ENCODE results near the gene RNF220. TPM values are rescaled to one million over a fixed set of nuclear protein-coding genes. Genes with fewer than 3 reads are reported as not detected.

The RNF220 gene
- total RNA-seq, 2 experiments from 2014 or later, result 81.8 to 94.1 TPM

- Mint-ChIP-seq H3K36me3 (no peaks in the 10 kb centered on the region), H3K27ac (no peak overlapping the region), H3K4me1 (no peaks in the 10 kb centered on the region), H3K27me3 (peaks cover 3% of the 10 kb centered on the region), H3K9me3 (ENCODE audit: low read depth) (no peaks in the 10 kb centered on the region), H3K4me3 (no peak overlapping the region)
- CTCF ChIA-PET, result no interaction called here
- DNase-seq, result no peak
- ATAC-seq, result no peak
Measured at GRCh38 chr1:44613941-44614340, 208.9 kb downstream of the RNF220 start.

- H3K9me3 Mint-ChIP-seq (ENCODE audit: low read depth), result no peaks in the 10 kb centered on the region
- H3K27me3 Mint-ChIP-seq, result peaks cover 3% of the 10 kb centered on the region
- no peak overlapping the region for H3K27ac Mint-ChIP-seq
- CTCF ChIA-PET, result no interaction called here
- no peak for ATAC-seq
- no peaks in the 10 kb centered on the region for H3K36me3 Mint-ChIP-seq
- H3K4me3 Mint-ChIP-seq, result no peak overlapping the region
- H3K4me1 Mint-ChIP-seq, result no peaks in the 10 kb centered on the region
- DNase-seq, result no peak
Measured at GRCh38 chr1:44616284-44616990, 211.4 kb downstream of the RNF220 start.

GRCh38 chr1:44616991-44617702 lies 212.1 kb downstream of the RNF220 start:
- CTCF ChIA-PET, result no interaction called here

GRCh38 chr1:44617703-44618029 lies 212.6 kb downstream of the RNF220 start:
- no peak for ATAC-seq
- no peak overlapping the region for H3K27ac Mint-ChIP-seq
- no peaks in the 10 kb centered on the region for H3K36me3 Mint-ChIP-seq
- DNase-seq, result no peak
- no peaks in the 10 kb centered on the region for H3K9me3 Mint-ChIP-seq (ENCODE audit: low read depth)
- CTCF ChIA-PET, result no interaction called here
- no peak overlapping the region for H3K4me3 Mint-ChIP-seq
- no peaks in the 10 kb centered on the region for H3K4me1 Mint-ChIP-seq
- H3K27me3 Mint-ChIP-seq, result no peaks in the 10 kb centered on the region

More at GRCh38 chr1:44616991-44617702, 212.1 kb downstream of the RNF220 start:
- Mint-ChIP-seq H3K36me3 (no peaks in the 10 kb centered on the region), H3K4me1 (no peaks in the 10 kb centered on the region), H3K4me3 (no peak overlapping the region), H3K27ac (no peak overlapping the region), H3K9me3 (ENCODE audit: low read depth) (no peaks in the 10 kb centered on the region), H3K27me3 (no peaks in the 10 kb centered on the region)
- no peak for DNase-seq
- no peak for ATAC-seq

- Mint-ChIP-seq H3K27ac (no peak overlapping the region), H3K4me1 (no peaks in the 10 kb centered on the region), H3K36me3 (no peaks in the 10 kb centered on the region), H3K27me3 (no peaks in the 10 kb centered on the region), H3K9me3 (ENCODE audit: low read depth) (no peaks in the 10 kb centered on the region), H3K4me3 (no peak overlapping the region)
- CTCF ChIA-PET, result no interaction called here
- ATAC-seq (no peak), DNase-seq (no peak)
Measured at GRCh38 chr1:44619261-44619900, 214.3 kb downstream of the RNF220 start.

GRCh38 chr1:44620072-44620471 lies 215.0 kb downstream of the RNF220 start:
- H3K27me3 Mint-ChIP-seq, result no peaks in the 10 kb centered on the region
- H3K4me1 Mint-ChIP-seq, result no peaks in the 10 kb centered on the region
- H3K4me3 Mint-ChIP-seq, result no peak overlapping the region
- no peak for DNase-seq
- H3K27ac Mint-ChIP-seq, result no peak overlapping the region
- H3K9me3 Mint-ChIP-seq (ENCODE audit: low read depth), result no peaks in the 10 kb centered on the region
- no peak for ATAC-seq
- H3K36me3 Mint-ChIP-seq, result no peaks in the 10 kb centered on the region
- CTCF ChIA-PET, result no interaction called here

- Mint-ChIP-seq H3K9me3 (ENCODE audit: low read depth) (no peaks in the 10 kb centered on the region), H3K27me3 (no peaks in the 10 kb centered on the region), H3K27ac (no peak overlapping the region), H3K36me3 (no peaks in the 10 kb centered on the region), H3K4me3 (no peak overlapping the region), H3K4me1 (no peaks in the 10 kb centered on the region)
- ATAC-seq (no peak), DNase-seq (no peak)
- CTCF ChIA-PET, result no interaction called here
Measured at GRCh38 chr1:44621841-44622286, 216.8 kb downstream of the RNF220 start.

- ATAC-seq (no peak), DNase-seq (no peak)
- CTCF ChIA-PET, result interaction anchor here (1.5 kb wide), 1 partner anchor 29 kb away, joined by 5 read pairs; no protein-coding TSS in a partner anchor
- Mint-ChIP-seq H3K27ac (no peak overlapping the region), H3K27me3 (no peaks in the 10 kb centered on the region), H3K4me3 (no peak overlapping the region), H3K9me3 (ENCODE audit: low read depth) (no peaks in the 10 kb centered on the region), H3K4me1 (no peaks in the 10 kb centered on the region), H3K36me3 (no peaks in the 10 kb centered on the region)
Measured at GRCh38 chr1:44624268-44624901, 219.3 kb downstream of the RNF220 start.

GRCh38 chr1:44625348-44625747 lies 220.3 kb downstream of the RNF220 start:
- DNase-seq (no peak), ATAC-seq (no peak)
- CTCF ChIA-PET, result interaction anchor here (1.5 kb wide), 1 partner anchor 28 kb away, joined by 5 read pairs; no protein-coding TSS in a partner anchor
- Mint-ChIP-seq H3K36me3 (no peaks in the 10 kb centered on the region), H3K4me3 (no peak overlapping the region), H3K27ac (no peak overlapping the region), H3K27me3 (no peaks in the 10 kb centered on the region), H3K9me3 (ENCODE audit: low read depth) (no peaks in the 10 kb centered on the region), H3K4me1 (peaks cover under 1% of the 10 kb centered on the region)

GRCh38 chr1:44628962-44629756 lies 224.1 kb downstream of the RNF220 start:
- ATAC-seq (no peak), DNase-seq (no peak)
- Mint-ChIP-seq H3K9me3 (ENCODE audit: low read depth) (no peaks in the 10 kb centered on the region), H3K4me3 (no peak overlapping the region), H3K27me3 (no peaks in the 10 kb centered on the region), H3K4me1 (peaks cover 23% of the 10 kb centered on the region), H3K27ac (no peak overlapping the region), H3K36me3 (peaks cover 9% of the 10 kb centered on the region)
- CTCF ChIA-PET, result interaction anchor here (1.5 to 2.3 kb wide), 2 partner anchors 23 to 59 kb away, joined by 3 to 9 read pairs; no protein-coding TSS in a partner anchor

- peak overlapping the region; percentile 95 for H3K27ac Mint-ChIP-seq
- H3K4me3 Mint-ChIP-seq, result peak overlapping the region; percentile 84
- CTCF ChIA-PET, result interaction anchor here (1.3 to 1.6 kb wide), 2 partner anchors 35 to 59 kb away, joined by 3 to 4 read pairs; no protein-coding TSS in a partner anchor
- peaks cover 13% of the 10 kb centered on the region for H3K36me3 Mint-ChIP-seq
- H3K4me1 Mint-ChIP-seq, result peaks cover 31% of the 10 kb centered on the region
- no peak for DNase-seq
- no peaks in the 10 kb centered on the region for H3K27me3 Mint-ChIP-seq
- ATAC-seq, result no peak
- H3K9me3 Mint-ChIP-seq (ENCODE audit: low read depth), result no peaks in the 10 kb centered on the region
Measured at GRCh38 chr1:44630116-44630515, 225.1 kb downstream of the RNF220 start.

GRCh38 chr1:44631333-44631646 lies 226.2 kb downstream of the RNF220 start:
- Mint-ChIP-seq H3K9me3 (ENCODE audit: low read depth) (no peaks in the 10 kb centered on the region), H3K27me3 (no peaks in the 10 kb centered on the region), H3K36me3 (peaks cover 24% of the 10 kb centered on the region), H3K27ac (peak overlapping the region; percentile 95), H3K4me1 (peaks cover 35% of the 10 kb centered on the region), H3K4me3 (peak overlapping the region; percentile 84)
- ATAC-seq, result peak; percentile 21
- no peak for DNase-seq
- CTCF ChIA-PET, result interaction anchor here (0.7 to 6.6 kb wide), 10 partner anchors 11 to 626 kb away, joined by 3 to 65 read pairs (median 4); partner anchors contain the start of genes ARMH1 and TMEM53

All from activated CD8-positive, alpha-beta memory T cell treated with anti-CD3 and anti-CD28 coated beads, Interleukin-2, amount 10 ng/mL, durations not matched to agents 7 days and 5 days (primary cell).